ENCODE measurements around the gene RIMBP2.

Gene RIMBP2

GRCh38 chr12:130444061-130444460 is 272.0 kb downstream of the RIMBP2 start:
- no peak for TF ChIP-seq CTCF (IDR thresholded peaks at IDR 0.05; ENCODE audit: control insufficient read depth, extremely low read depth, insufficient read depth)
- DNase-seq (ENCODE audit: low read depth) = no peak
- no peak overlapping the region for H3K4me3 ChIP-seq (ENCODE audit: low read depth, low read length)

GRCh38 chr12:130441771-130442760 is 274.0 kb downstream of the RIMBP2 start:
- no peak for TF ChIP-seq CTCF (IDR thresholded peaks at IDR 0.05; ENCODE audit: control insufficient read depth, extremely low read depth, insufficient read depth)

GRCh38 chr12:130440411-130441080 is 275.6 kb downstream of the RIMBP2 start:
- no peak for TF ChIP-seq CTCF (IDR thresholded peaks at IDR 0.05; ENCODE audit: control insufficient read depth, extremely low read depth, insufficient read depth)
- no peak for DNase-seq (ENCODE audit: low read depth)
- H3K4me3 ChIP-seq (ENCODE audit: low read depth, low read length) = no peak overlapping the region

More at GRCh38 chr12:130441771-130442760, 274.0 kb downstream of the RIMBP2 start:
- no peak for DNase-seq (ENCODE audit: low read depth)
- H3K4me3 ChIP-seq (ENCODE audit: low read depth, low read length) = no peak overlapping the region

GRCh38 chr12:130439250-130439649 is 276.8 kb downstream of the RIMBP2 start:
- DNase-seq (ENCODE audit: low read depth) = no peak
- TF ChIP-seq CTCF (IDR thresholded peaks at IDR 0.05; ENCODE audit: control insufficient read depth, extremely low read depth, insufficient read depth) = no peak
- no peak overlapping the region for H3K4me3 ChIP-seq (ENCODE audit: low read depth, low read length)

GRCh38 chr12:130438711-130439110 is 277.4 kb downstream of the RIMBP2 start:
- no peak overlapping the region for H3K4me3 ChIP-seq (ENCODE audit: low read depth, low read length)
- DNase-seq (ENCODE audit: low read depth) = no peak
- TF ChIP-seq CTCF (IDR thresholded peaks at IDR 0.05; ENCODE audit: control insufficient read depth, extremely low read depth, insufficient read depth) = no peak

GRCh38 chr12:130438243-130438620 is 277.9 kb downstream of the RIMBP2 start:
- DNase-seq (ENCODE audit: low read depth) = no peak
- TF ChIP-seq CTCF (IDR thresholded peaks at IDR 0.05; ENCODE audit: control insufficient read depth, extremely low read depth, insufficient read depth) = no peak
- no peak overlapping the region for H3K4me3 ChIP-seq (ENCODE audit: low read depth, low read length)

Measured in LNCaP clone FGC (cell line).